Breast epithelium (tissue), 3 donors: ENCODE results near the gene TBC1D10A.
"Not testable (repeated sequence)": the region's sequence is repeated elsewhere in the genome, so short reads cannot be mapped to it uniquely, and the experiment has no call there.

ENCODE experiments used
- POLR2A ChIP-seq: fragments of 450-650 bp; IDR thresholded peaks from one replicate; pipeline ENCODE4 v1.6.1; 2016; ENCODE audit warnings: antibody characterized with exemption, mild to moderate bottlenecking, moderate library complexity
- POLR2AphosphoS5 ChIP-seq, 3 donors: sonication (generic); formaldehyde crosslinking; IDR thresholded peaks; one replicate each; pipeline ENCODE4 v1.6.1; 2017; ENCODE audit warnings: antibody characterized with exemption in 3 of 3
- TF ChIP-seq, protein P1 (sequence below), 3 donors: fragments of 450-650 bp; IDR thresholded peaks; one replicate each; pipeline ENCODE4 v1.5.1; 2016 to 2017; ENCODE audit warnings: antibody characterized with exemption in 3 of 3, mild to moderate bottlenecking in 3 of 3, moderate library complexity in 3 of 3

DNA sequence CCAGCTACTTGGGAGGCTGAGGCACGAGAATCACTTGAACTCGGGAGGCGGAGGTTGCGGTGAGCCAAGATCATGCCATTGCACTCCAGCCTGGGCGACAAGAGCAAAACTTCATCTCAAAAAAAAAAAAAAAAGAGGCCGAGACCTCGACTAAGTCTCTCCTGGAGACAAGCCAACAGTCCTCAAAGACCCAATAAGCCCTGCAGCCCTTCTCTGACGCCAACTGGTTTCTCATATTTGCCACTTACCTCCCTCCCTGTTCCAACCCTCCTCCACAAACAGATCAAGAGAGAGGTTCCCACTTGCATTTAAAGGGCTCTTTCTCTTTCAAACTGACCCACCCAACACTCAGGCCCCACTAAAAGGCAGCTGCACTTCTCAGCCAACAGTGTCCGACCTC is 11.6 kb upstream of the TBC1D10A start:
- TF ChIP-seq, protein P1, sequence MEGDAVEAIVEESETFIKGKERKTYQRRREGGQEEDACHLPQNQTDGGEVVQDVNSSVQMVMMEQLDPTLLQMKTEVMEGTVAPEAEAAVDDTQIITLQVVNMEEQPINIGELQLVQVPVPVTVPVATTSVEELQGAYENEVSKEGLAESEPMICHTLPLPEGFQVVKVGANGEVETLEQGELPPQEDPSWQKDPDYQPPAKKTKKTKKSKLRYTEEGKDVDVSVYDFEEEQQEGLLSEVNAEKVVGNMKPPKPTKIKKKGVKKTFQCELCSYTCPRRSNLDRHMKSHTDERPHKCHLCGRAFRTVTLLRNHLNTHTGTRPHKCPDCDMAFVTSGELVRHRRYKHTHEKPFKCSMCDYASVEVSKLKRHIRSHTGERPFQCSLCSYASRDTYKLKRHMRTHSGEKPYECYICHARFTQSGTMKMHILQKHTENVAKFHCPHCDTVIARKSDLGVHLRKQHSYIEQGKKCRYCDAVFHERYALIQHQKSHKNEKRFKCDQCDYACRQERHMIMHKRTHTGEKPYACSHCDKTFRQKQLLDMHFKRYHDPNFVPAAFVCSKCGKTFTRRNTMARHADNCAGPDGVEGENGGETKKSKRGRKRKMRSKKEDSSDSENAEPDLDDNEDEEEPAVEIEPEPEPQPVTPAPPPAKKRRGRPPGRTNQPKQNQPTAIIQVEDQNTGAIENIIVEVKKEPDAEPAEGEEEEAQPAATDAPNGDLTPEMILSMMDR (IDR thresholded peaks at IDR 0.05) = not testable (repeated sequence)
- not testable (repeated sequence) for TF ChIP-seq POLR2A; POLR2AphosphoS5 (IDR thresholded peaks at IDR 0.05)
